Activated CD8-positive, alpha-beta T cell treated with anti-CD3 and anti-CD28 coated beads for 36 hours (primary cell): ENCODE results near the gene POLR2L. TPM values are rescaled to one million over a fixed set of nuclear protein-coding genes. Genes with fewer than 3 reads are reported as not detected.

Experiments
- ATAC-seq: fragments of 200-7000 bp; cut with Tn5 transposase; one replicate; pipeline ENCODE4 v1.10.0; 2021; ENCODE audit warnings: mild to moderate bottlenecking, moderate library complexity
- CTCF ChIA-PET: fragments of 350-600 bp; sonication (Branson Sonifier 250); formaldehyde crosslinking; loops from one replicate; lab custom pipeline; 2021; ENCODE audit warnings: antibody characterized with exemption; lab: Charles Lee
- POLR2A ChIA-PET: fragments of 350-600 bp; sonication (Branson Sonifier 250); formaldehyde crosslinking; loops from one replicate; lab custom pipeline; 2021; ENCODE audit warnings: antibody characterized with exemption; lab: Charles Lee
- DNase-seq: peaks from one replicate; pipeline ENCODE4 v3.0.0-alpha.2; 2020
- H3K27ac Mint-ChIP-seq: one replicate; pipeline ENCODE4 v1.8.0; 2021; ENCODE audit warnings: mild to moderate bottlenecking, mixed read lengths
- H3K27me3 Mint-ChIP-seq: one replicate; pipeline ENCODE4 v1.8.0; 2021; ENCODE audit warnings: mixed read lengths
- H3K36me3 Mint-ChIP-seq: one replicate; pipeline ENCODE4 v1.8.0; 2021; ENCODE audit warnings: low read depth, mixed read lengths
- H3K4me1 Mint-ChIP-seq: one replicate; pipeline ENCODE4 v1.8.0; 2021; ENCODE audit warnings: low read depth, mixed read lengths
- H3K4me3 Mint-ChIP-seq: one replicate; pipeline ENCODE4 v1.8.0; 2021; ENCODE audit warnings: mild to moderate bottlenecking, moderate library complexity, mixed read lengths
- H3K9me3 Mint-ChIP-seq: one replicate; pipeline ENCODE4 v1.8.0; 2021; ENCODE audit warnings: mixed read lengths
- CTCF ChIP-seq: fragments of 200-600 bp; IDR thresholded peaks from one replicate; pipeline ENCODE4 v1.8.0; 2022; ENCODE audit warnings: antibody characterized with exemption, mild to moderate bottlenecking
- intact Hi-C: fragments of 100-400 bp; cut with micrococcal nuclease; formaldehyde crosslinking; loops from one replicate; pipeline ENCODE4 v1.10.0; 2022
- total RNA-seq, 2 experiments: library from RNA; stranded (reverse); gene quantifications; one replicate each; pipeline ENCODE4 v1.2.3, GENCODE V29; 2021

The POLR2L gene
- total RNA-seq, 2 experiments from 2014 or later, result 83.0 to 89.2 TPM

- intact Hi-C loops, result no loop called here
- DNase-seq, result peak; percentile 66
- CTCF ChIA-PET, result interaction anchor here (1.2 to 2.4 kb wide), 2 partner anchors 13 to 106 kb away, joined by 3 to 11 read pairs; partner anchors contain the start of gene PNPLA2
Measured at GRCh38 chr11:832529-833113, 9.7 kb downstream of the POLR2L start, which contains the start of gene CD151. CD151 (plus strand) TSS chr11:832952; CDS start chr11:836070, 3,118 bp downstream.

GRCh38 chr11:831961-832528 lies 10.3 kb downstream of the POLR2L start:
- no peak overlapping the region for H3K27ac Mint-ChIP-seq
- DNase-seq (no peak), ATAC-seq (no peak)
- H3K36me3 Mint-ChIP-seq, result no peaks in the 10 kb centered on the region
- H3K9me3 Mint-ChIP-seq, result no peaks in the 10 kb centered on the region
- peaks cover 37% of the 10 kb centered on the region for H3K4me1 Mint-ChIP-seq
- CTCF ChIA-PET, result interaction anchor here (1.2 to 2.4 kb wide), 2 partner anchors 12 to 106 kb away, joined by 3 to 11 read pairs; partner anchors contain the start of gene PNPLA2
- POLR2A ChIA-PET, result interaction anchor here (0.6 to 21.1 kb wide), 3 partner anchors 9 to 79 kb away, joined by 3 to 273 read pairs (median 81); partner anchors contain the start of genes PNPLA2, POLR2L, RPLP2 and TSPAN4
- intact Hi-C loops, result no loop called here
- TF ChIP-seq CTCF, result no peak
- H3K4me3 Mint-ChIP-seq, result no peak overlapping the region
- H3K27me3 Mint-ChIP-seq, result peaks cover 40% of the 10 kb centered on the region

More at GRCh38 chr11:832529-833113, 9.7 kb downstream of the POLR2L start, which contains the start of gene CD151:
- Mint-ChIP-seq H3K4me1 (peaks cover 34% of the 10 kb centered on the region), H3K27me3 (peaks cover 37% of the 10 kb centered on the region), H3K36me3 (no peaks in the 10 kb centered on the region), H3K4me3 (peak within 1 kb of the TSS; percentile 64), H3K9me3 (no peaks in the 10 kb centered on the region), H3K27ac (no peak within 1 kb of the TSS)
- no peak for TF ChIP-seq CTCF
- peak; percentile 46 for ATAC-seq
- POLR2A ChIA-PET, result interaction anchor here (1.0 to 21.1 kb wide), 3 partner anchors 9 to 17 kb away, joined by 3 to 273 read pairs (median 81); partner anchors contain the start of genes PNPLA2, POLR2L, RPLP2 and TSPAN4

DNA sequence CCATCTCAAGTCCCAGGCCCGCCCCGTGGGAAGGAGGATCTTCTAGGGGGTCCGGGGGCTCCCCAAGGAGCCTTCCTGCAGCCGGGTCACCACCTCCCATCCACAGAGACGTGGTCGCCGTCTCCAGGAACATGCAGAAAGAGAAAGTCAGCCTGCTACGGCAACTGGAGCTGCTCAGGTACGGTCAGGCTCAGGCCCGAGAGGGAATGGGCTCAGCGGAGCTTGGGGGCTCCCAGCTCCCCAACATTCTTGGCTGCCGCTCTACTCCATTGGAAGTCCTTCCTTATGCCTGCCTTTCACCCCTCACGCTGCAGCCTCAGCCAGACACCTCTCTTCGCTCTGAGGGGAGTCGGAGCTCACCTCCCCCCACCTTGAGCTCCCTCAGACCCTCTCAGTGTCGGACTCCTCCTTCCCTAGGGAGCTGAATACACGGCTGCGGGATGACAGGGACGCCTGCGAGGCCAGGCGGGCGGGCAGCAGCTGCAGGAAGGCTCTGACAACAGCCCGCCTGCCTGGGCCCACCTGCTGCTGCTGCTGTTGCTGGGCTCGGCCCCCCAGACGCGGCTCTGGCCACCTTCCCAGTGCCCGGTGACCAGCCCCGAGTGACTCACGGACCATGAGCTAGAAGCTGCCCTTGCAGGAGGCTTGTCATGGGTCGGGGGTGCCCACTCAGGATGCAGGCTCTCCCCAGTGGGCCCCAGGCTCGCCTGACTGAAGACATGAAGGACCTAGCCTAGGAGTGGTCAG lies 11.0 kb downstream of the POLR2L start:
- Mint-ChIP-seq H3K9me3 (no peaks in the 10 kb centered on the region), H3K4me3 (no peak overlapping the region), H3K27me3 (peaks cover 40% of the 10 kb centered on the region), H3K4me1 (peaks cover 42% of the 10 kb centered on the region), H3K36me3 (no peaks in the 10 kb centered on the region), H3K27ac (no peak overlapping the region)
- TF ChIP-seq CTCF, result no peak
- DNase-seq (no peak), ATAC-seq (no peak)
- intact Hi-C loops, result no loop called here
- CTCF ChIA-PET, result interaction anchor here (1.4 to 2.4 kb wide), 2 partner anchors 12 kb away, joined by 5 to 11 read pairs; partner anchors contain the start of gene PNPLA2
- POLR2A ChIA-PET, result interaction anchor here (0.6 to 21.1 kb wide), 4 partner anchors 10 to 218 kb away, joined by 3 to 273 read pairs (median 42); partner anchors contain the start of genes PNPLA2, POLR2L, RPLP2 and TSPAN4

GRCh38 chr11:830295-831117 lies 11.8 kb downstream of the POLR2L start:
- Mint-ChIP-seq H3K9me3 (no peaks in the 10 kb centered on the region), H3K36me3 (peaks cover 1% of the 10 kb centered on the region), H3K27ac (no peak overlapping the region), H3K27me3 (peaks cover 40% of the 10 kb centered on the region), H3K4me1 (peaks cover 43% of the 10 kb centered on the region), H3K4me3 (peak overlapping the region; percentile 19)
- intact Hi-C loops, result no loop called here
- peak; percentile 84 for DNase-seq
- POLR2A ChIA-PET, result interaction anchor here (0.6 to 21.1 kb wide), 4 partner anchors 11 to 217 kb away, joined by 3 to 273 read pairs (median 42); partner anchors contain the start of genes AP2A2, PNPLA2, POLR2L and RPLP2
- peak; percentile 74 for ATAC-seq
- TF ChIP-seq CTCF, result no peak
- CTCF ChIA-PET, result interaction anchor here (1.4 to 2.4 kb wide), 2 partner anchors 11 to 13 kb away, joined by 5 to 11 read pairs; partner anchors contain the start of gene PNPLA2
